ENCODE measurements around the gene SLC35B3.

SLC35B3 gene

DNA sequence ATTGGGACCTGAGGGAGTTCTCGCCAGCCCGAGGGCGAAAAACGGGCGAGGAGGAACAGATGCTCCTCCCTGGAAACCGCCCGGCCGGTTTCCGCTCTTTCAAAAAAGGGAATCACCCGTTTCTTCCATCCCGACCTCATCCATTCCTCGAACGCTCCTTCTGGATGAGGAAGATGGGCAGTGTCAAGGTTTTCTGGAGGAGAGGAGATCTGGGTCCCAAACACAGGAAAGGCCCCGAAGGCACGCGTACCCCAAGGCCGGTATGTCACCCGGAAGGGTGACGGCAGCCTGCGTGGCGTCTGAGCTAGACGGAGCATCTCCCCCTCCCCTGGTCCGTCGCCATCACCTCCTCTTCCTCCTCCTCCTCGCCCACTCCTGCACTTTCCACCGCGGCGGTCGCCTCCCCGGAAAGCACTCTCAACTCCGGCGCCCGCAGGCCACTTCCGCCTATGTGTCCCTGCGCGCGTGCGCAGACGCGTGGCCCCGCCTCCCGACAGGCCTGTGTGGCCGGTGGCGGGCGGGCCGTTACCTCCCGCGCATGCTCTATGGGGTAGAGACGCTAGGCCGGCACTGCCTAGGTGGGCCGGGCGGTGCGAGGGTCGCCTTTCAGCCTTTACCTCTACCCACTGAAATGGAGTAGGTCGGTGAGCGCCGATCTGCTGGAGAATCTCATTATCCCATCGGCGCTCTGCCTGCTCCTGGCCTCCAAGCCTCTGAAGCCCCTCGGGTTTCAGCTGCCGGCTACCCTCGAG lies at the start of gene SLC35B3:
SLC35B3 (minus strand) TSS at position 453 of the 752 bp plus-strand sequence.
- peak; percentile 94 for DNase-seq (ENCODE audit: low read depth)
- TF ChIP-seq, protein P1, sequence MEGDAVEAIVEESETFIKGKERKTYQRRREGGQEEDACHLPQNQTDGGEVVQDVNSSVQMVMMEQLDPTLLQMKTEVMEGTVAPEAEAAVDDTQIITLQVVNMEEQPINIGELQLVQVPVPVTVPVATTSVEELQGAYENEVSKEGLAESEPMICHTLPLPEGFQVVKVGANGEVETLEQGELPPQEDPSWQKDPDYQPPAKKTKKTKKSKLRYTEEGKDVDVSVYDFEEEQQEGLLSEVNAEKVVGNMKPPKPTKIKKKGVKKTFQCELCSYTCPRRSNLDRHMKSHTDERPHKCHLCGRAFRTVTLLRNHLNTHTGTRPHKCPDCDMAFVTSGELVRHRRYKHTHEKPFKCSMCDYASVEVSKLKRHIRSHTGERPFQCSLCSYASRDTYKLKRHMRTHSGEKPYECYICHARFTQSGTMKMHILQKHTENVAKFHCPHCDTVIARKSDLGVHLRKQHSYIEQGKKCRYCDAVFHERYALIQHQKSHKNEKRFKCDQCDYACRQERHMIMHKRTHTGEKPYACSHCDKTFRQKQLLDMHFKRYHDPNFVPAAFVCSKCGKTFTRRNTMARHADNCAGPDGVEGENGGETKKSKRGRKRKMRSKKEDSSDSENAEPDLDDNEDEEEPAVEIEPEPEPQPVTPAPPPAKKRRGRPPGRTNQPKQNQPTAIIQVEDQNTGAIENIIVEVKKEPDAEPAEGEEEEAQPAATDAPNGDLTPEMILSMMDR (conservative IDR thresholded peaks at IDR 0.05; ENCODE audit: low read depth, low read length) = no peak
- peak within 1 kb of the TSS; percentile 80 for H3K4me3 ChIP-seq (ENCODE audit: low read depth, low read length)

DNA sequence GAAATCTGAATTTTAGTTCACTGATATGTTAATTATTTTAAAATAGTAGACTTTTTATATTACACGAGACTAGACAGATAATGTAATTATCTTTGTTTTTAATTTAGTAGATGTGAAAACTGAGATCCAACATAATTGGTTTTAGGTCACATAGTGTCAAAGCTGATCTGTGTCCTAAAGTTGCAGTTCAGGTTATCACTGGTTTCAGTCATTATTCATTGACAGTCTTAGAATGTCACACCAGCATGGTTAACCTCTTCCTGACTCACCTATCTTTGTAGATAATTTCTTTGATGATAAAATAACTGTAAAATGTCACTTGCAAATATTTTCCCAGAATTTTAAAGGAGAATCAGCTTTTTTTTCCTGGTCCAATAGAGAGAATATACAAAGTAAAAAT lies 48.3 kb upstream of the SLC35B3 start:
- TF ChIP-seq, protein P1 (conservative IDR thresholded peaks at IDR 0.05; ENCODE audit: low read depth, low read length) = no peak
- H3K4me3 ChIP-seq (ENCODE audit: low read depth, low read length) = no peak overlapping the region
- no peak for DNase-seq (ENCODE audit: low read depth)

DNA sequence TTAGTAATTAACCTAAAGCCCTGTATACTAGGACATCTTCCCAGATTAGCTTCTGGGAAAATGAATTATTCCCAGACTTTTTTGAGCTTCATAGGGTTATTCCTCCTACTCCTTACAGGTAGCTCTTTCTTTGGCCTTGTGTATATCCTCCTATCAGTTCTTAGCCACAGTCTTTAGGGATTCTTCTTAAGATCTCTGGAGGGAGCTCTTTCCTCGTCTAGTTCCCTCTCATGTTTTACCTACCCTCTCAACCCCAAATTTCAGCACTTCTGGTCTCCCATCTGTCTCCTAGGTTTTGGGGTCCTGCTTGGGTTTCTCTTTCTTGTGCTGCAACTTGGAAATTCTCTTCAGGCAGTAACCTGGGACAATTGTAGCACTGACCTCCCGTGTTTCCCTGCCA lies 46.4 kb upstream of the SLC35B3 start:
- peak; percentile 47 for DNase-seq (ENCODE audit: low read depth)
- TF ChIP-seq, protein P1 (conservative IDR thresholded peaks at IDR 0.05; ENCODE audit: low read depth, low read length) = peak; percentile 58
- no peak overlapping the region for H3K4me3 ChIP-seq (ENCODE audit: low read depth, low read length)

DNA sequence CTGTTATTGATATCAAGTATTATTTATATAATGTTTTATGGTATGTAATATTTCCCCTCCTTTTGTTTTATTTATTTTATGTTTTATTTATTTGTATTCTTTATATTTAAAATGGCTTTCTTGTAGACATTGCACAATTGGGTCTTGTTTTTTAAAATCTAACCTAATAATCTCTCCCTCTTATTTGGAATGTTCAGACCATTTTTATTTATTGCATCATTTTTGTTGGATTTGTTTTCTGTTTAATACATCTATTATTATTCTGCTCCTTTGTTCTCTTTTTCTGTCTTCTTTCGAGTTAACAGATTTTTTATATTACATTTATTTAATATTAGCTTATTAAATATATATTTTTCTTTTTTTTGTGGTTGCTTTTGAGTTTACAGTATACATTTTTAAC lies 43.1 kb upstream of the SLC35B3 start:
- H3K4me3 ChIP-seq (ENCODE audit: low read depth, low read length) = no peak overlapping the region
- TF ChIP-seq, protein P1 (conservative IDR thresholded peaks at IDR 0.05; ENCODE audit: low read depth, low read length) = no peak

DNA sequence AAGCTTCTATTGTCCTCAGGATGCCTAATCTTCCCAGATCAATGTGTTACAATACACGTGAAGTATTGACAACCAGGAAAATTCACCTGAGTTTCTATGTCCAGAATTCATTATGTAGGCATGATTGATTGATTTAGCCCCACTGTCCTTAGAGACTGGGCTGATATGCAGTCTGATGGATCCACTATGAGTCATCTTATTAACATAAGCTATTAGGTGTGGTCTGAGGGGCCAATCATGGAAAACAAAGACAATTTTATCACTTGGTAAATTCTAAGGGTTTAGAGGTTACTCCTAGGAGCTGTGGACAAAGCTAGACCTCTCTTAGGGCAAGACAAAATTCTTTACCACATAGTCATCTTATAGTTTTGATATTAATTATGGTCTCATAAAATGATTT lies 41.3 kb upstream of the SLC35B3 start:
- TF ChIP-seq, protein P1 (conservative IDR thresholded peaks at IDR 0.05; ENCODE audit: low read depth, low read length) = no peak
- H3K4me3 ChIP-seq (ENCODE audit: low read depth, low read length) = no peak overlapping the region
- DNase-seq (ENCODE audit: low read depth) = no peak

More for the DNA sequence above, 43.1 kb upstream of the SLC35B3 start:
- DNase-seq (ENCODE audit: low read depth) = no peak

DNA sequence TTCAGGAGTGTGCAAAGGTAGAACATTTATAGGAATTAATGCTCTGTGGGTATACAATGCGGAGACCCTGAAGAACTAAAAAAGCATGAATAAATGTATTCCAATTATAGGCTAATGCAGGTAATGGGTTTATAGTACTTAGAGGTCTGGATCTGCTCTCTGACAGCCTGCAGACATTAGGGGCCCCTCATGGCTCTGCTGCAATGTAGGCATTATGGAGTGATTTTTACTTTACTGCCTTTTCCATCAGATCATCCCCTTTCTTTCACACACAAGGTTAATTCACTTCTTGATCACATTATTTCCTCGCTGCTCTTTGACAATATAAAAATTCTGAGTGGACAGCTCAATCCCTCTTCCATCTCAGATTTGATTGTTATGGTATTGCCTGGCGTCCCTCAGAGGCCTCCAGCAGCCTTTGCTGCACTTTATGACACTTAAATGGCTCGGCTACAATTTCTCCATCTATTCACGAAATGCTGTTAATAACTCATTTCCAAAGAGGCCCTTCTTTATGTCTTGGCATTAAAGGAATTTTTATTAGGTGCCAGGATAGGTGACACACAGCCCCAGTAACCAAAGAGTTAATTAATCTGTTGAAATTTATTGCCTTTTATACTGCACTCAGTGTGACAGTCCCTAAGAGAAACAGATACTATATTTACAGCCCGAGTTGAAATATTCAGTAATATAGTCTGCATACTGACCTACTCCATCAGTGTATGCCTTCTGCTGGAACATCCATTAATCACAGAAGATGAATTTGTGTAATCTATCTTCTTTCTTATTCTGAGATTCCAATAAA lies 33.4 kb upstream of the SLC35B3 start:
- TF ChIP-seq, protein P1 (conservative IDR thresholded peaks at IDR 0.05; ENCODE audit: low read depth, low read length) = no peak
- DNase-seq (ENCODE audit: low read depth) = no peak
- no peak overlapping the region for H3K4me3 ChIP-seq (ENCODE audit: low read depth, low read length)

Measured in choroid plexus epithelial cell (primary cell).